HUES6 (cell line): ENCODE data around the gene B4GALT7.

Experiments
- H3K27ac ChIP-seq: 2 replicates; pipeline ENCODE4 v1.7.0; 2013; ENCODE audit warnings: low read depth, mild to moderate bottlenecking, low read length, inconsistent platforms
- H3K27me3 ChIP-seq: 2 replicates; pipeline ENCODE4 v1.6.1; 2013; ENCODE audit warnings: low read length; ENCODE audit not compliant: control insufficient read depth, insufficient read depth
- H3K36me3 ChIP-seq: 2 replicates; pipeline ENCODE4 v1.6.1; 2013; ENCODE audit warnings: low read length; ENCODE audit not compliant: control insufficient read depth, insufficient read depth
- H3K4me1 ChIP-seq: 2 replicates; pipeline ENCODE4 v1.6.1; 2013; ENCODE audit warnings: low read length; ENCODE audit not compliant: control insufficient read depth, insufficient read depth
- H3K4me3 ChIP-seq: 2 replicates; pipeline ENCODE4 v1.5.1; 2013; ENCODE audit warnings: low read depth, low read length
- H3K9ac ChIP-seq: one replicate; pipeline ENCODE4 v1.6.1; 2013; ENCODE audit warnings: mild to moderate bottlenecking, low read length
- H3K9me3 ChIP-seq: 2 replicates; pipeline ENCODE4 v1.6.1; 2013; ENCODE audit warnings: low read depth, low read length; ENCODE audit not compliant: control insufficient read depth, insufficient read depth

B4GALT7 gene

DNA sequence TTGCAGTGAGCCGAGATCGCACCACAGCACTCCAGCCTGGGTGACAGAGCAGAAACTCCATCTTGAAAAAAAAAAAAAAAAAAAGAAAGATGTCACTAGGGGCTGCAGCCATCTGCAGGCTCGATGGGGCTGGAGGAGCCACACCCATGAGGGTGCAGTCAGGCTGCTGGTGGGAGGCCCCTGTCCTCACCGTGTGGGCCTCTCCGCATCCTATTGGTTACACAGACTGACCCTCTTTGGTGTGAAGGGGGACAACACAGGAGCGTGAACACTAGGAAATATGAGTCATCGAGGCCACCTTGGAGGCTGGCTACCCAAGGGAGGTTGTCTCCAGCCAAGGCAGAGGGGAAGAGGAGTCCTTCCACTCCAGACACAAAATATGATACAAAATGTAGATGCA, 31.6 kb upstream of the B4GALT7 start:
- Histone ChIP-seq H3K4me3 (no peak overlapping the region), H3K36me3 (no peaks in the 10 kb centered on the region), H3K27ac (no peak overlapping the region), H3K27me3 (no peaks in the 10 kb centered on the region), H3K4me1 (no peaks in the 10 kb centered on the region), H3K9ac (no peak overlapping the region), H3K9me3 (no peaks in the 10 kb centered on the region)

DNA sequence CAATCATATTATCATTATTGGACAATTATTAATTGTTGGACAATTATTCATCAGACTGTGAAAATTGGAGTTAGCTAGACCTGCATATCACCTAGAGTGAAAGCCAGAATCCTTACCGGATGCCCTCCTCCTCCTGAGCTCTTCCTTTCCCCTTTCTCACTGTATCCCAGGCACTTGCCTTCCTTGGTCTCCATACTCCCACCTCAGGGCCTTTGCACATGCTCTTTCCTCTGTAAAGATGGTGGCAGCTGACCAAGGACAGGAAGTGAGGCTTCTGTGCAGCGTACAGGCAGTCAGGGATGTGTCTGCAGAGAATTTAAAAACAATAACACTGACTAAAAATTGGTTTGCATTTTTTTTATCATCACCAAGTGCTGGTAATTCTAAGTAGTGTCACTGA, 30.0 kb upstream of the B4GALT7 start:
- no peak overlapping the region for H3K9ac ChIP-seq
- H3K27ac ChIP-seq: no peak overlapping the region
- no peaks in the 10 kb centered on the region for H3K9me3 ChIP-seq
- no peaks in the 10 kb centered on the region for H3K4me1 ChIP-seq
- H3K4me3 ChIP-seq: no peak overlapping the region
- no peaks in the 10 kb centered on the region; the same call in 1 of the 2 replicates for H3K27me3 ChIP-seq
- H3K36me3 ChIP-seq: no peaks in the 10 kb centered on the region

DNA sequence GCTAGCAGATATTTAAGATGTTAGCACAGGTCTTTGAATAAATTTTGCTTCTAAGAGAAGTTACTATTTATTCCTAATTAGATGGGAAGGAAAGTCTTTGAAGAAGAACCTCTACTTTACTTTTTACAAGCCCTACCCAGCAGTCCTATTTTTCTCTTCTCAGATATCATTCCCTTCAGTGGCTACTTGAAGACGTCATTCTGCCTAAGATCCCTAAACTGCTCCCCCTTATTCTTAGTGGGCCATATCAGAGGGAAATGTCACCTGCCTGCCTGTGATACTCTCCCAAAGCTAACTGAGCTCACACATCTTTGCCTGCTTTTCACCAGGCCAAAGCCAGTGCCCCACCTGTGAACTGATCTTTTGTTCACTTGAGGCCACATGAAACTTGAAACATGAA, 24.4 kb upstream of the B4GALT7 start:
- Histone ChIP-seq H3K4me1 (no peaks in the 10 kb centered on the region), H3K9me3 (no peaks in the 10 kb centered on the region), H3K27me3 (no peaks in the 10 kb centered on the region; the same call in 1 of the 2 replicates), H3K27ac (no peak overlapping the region), H3K4me3 (no peak overlapping the region), H3K36me3 (no peaks in the 10 kb centered on the region), H3K9ac (no peak overlapping the region)

DNA sequence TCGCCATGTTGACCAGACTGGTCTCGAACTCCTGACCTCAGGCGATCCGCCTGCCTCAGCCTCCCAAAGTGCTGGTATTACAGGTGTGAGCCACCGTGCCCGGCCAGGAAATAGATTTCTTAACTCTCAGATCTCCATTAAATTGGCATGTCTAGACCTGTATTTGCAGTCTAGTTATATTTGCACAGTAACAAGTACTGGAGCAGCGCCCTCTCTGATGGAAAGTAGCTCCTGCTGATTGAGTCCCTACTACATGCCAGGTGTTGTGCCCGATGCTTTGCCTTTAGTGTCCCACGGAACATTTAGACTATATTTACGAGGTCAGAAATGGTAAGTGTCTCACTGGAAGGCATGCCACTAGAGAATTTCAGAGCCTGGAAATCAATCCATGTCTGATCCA, 23.8 kb upstream of the B4GALT7 start:
- no peaks in the 10 kb centered on the region for H3K36me3 ChIP-seq
- no peak overlapping the region for H3K27ac ChIP-seq
- H3K4me3 ChIP-seq: no peak overlapping the region
- no peaks in the 10 kb centered on the region for H3K4me1 ChIP-seq
- H3K9ac ChIP-seq: no peak overlapping the region
- no peaks in the 10 kb centered on the region; the same call in 1 of the 2 replicates for H3K27me3 ChIP-seq
- H3K9me3 ChIP-seq: no peaks in the 10 kb centered on the region

DNA sequence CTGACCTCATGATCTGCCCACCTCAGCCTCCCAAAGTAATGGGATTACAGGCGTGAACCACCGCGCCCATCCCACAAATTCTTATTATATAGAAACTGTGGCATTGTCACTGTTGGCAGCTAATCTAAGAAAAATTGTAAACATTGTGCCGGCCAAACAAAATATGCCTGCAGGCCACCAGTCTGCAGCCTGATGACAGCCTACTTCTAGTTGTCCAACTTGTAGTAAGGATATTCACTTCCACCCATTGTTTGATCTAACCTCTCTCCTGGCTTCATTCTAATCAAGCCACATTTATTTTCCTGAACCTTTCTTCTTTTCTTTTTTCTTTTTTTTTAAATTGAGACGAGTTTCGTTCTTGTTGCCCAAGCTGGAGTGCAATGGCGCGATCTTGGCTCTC, 21.6 kb upstream of the B4GALT7 start:
- H3K9ac ChIP-seq: no peak overlapping the region
- H3K36me3 ChIP-seq: no peaks in the 10 kb centered on the region
- H3K4me3 ChIP-seq: no peak overlapping the region
- H3K27me3 ChIP-seq: no peaks in the 10 kb centered on the region; the same call in 1 of the 2 replicates
- H3K9me3 ChIP-seq: no peaks in the 10 kb centered on the region
- no peak overlapping the region for H3K27ac ChIP-seq
- no peaks in the 10 kb centered on the region for H3K4me1 ChIP-seq

DNA sequence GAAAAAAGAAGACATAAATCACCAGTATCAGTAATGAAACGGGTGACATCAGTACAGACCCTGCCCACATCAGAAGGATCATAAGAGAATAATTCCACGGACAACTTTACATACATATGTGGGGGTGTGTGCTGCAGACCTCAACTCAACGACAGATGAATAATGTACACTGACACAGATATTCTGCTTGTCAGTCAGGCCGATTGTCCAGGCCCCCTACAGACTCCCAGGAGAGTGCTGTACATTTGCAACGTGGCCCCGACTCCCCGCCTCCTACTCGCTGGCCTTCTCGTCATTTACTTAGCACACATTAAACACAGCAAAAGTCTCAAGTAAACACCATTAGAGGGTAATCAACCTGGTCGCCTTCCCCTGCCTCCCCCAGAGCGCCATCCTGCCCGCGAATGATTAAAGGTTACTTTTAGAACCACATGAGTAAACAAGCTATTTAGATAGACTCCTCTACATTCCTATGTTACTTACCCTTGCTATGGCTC, 11.5 kb upstream of the B4GALT7 start:
- H3K9me3 ChIP-seq: no peaks in the 10 kb centered on the region
- no peaks in the 10 kb centered on the region for H3K4me1 ChIP-seq
- no peak overlapping the region for H3K4me3 ChIP-seq
- no peak overlapping the region for H3K9ac ChIP-seq
- H3K36me3 ChIP-seq: peaks cover 2% of the 10 kb centered on the region
- no peak overlapping the region for H3K27ac ChIP-seq
- peaks cover 32% of the 10 kb centered on the region; the same call in 1 of the 2 replicates for H3K27me3 ChIP-seq

DNA sequence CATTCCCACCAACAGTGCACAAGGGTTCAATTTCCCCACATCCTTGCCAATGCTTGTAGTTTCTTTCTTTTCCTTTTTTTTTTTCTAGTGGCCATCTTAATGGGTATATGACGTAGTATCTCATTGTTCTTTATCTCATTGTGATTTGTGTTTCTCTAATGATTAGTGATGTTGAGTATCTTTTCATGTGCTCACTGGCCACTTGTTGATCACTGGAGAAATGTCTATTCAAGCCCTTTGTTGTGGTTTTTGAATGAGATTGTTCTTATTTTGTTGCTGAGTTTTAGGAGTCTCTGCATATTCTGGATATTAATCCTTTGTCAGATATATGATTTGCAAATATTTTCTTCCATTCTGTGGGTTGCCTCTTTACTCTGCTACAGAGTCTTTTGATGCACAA, 9.5 kb upstream of the B4GALT7 start:
- Histone ChIP-seq H3K4me3 (no peak overlapping the region), H3K9me3 (no peaks in the 10 kb centered on the region), H3K4me1 (no peaks in the 10 kb centered on the region), H3K36me3 (peaks cover 21% of the 10 kb centered on the region), H3K27me3 (peaks cover 19% of the 10 kb centered on the region; the same call in 1 of the 2 replicates), H3K27ac (no peak overlapping the region), H3K9ac (no peak overlapping the region)

DNA sequence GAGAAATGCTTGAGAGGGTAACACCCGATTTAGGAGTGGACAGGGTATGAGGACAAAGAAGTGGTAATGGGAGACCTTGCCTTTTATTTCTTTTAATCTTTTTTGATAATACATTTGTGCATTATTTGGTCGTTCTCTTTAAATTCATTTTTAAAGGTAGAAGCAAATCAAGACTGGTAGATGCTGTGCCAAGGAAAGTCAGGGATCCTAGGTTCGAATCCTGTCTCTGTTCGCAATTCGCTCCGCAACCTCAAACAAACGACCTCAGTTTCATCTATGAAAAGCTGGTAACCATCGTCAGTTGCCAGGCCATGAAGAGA, 8.3 kb upstream of the B4GALT7 start:
- Histone ChIP-seq H3K9me3 (no peaks in the 10 kb centered on the region), H3K27ac (no peak overlapping the region), H3K4me3 (peak overlapping the region; percentile 100), H3K4me1 (no peaks in the 10 kb centered on the region), H3K9ac (no peak overlapping the region), H3K36me3 (peaks cover 34% of the 10 kb centered on the region), H3K27me3 (peaks cover 15% of the 10 kb centered on the region; the same call in 1 of the 2 replicates)

DNA sequence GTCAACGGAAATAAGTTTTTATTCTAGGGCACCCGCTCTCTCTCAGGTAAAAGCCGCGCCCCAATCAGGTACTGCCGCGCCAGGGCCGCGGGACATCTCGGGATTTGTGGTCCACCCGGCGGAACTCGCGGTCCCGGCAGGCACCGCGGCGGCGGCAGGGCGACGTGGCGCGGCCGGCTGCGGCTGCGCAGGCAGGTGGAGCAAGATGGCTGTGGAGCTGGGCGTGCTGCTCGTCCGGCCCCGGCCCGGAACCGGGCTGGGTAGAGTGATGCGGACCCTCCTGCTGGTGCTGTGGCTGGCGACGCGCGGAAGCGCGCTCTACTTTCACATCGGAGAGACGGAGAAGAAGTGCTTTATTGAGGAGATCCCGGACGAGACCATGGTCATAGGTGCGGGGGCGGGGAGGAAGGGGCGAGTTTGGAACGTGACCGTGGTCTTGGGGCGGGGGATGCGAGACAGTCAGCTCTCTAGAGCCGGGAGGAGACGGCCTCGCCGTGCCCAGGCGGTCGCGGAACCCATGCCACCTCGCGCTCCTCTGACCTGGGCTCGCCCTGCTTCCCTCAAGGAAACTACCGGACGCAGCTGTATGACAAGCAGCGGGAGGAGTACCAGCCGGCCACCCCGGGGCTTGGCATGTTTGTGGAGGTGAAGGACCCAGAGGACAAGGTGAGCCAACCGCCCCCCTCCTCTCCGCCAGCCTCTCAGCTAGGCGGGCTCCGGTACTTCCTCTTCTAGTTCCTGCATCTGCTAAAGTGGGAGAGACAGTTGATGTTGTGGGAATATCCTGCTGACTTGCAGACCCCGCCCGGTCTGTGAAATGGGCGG, 7.7 kb upstream of the B4GALT7 start, which contains the start of gene TMED9:
Gene TMED9 (plus strand): TSS at position 194 of the 825 bp plus-strand sequence. CDS start 12 bp downstream, at position 206.
- peaks cover 15% of the 10 kb centered on the region; the same call in 1 of the 2 replicates for H3K27me3 ChIP-seq

DNA sequence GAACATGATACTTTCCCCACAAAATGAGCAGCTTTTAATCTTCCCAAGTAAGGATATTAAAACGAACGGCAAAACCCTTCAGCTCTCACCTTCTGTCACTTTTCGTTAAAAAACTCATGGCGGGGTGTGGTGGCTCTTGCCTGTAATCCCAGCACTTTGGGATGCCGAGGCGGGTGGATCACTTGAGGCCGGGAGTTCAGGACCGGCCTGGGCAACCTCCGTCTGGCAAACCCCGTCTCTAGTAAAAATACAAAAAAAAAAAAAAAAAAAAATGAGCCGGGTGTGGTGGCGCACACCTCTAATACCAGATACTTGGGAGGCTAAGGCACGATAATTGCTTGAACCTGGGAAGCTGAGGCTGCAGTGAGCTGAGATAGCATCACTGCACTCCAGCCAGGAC, 7.0 kb upstream of the B4GALT7 start:
- H3K4me1 ChIP-seq: no peaks in the 10 kb centered on the region
- peaks cover 37% of the 10 kb centered on the region for H3K36me3 ChIP-seq
- H3K9ac ChIP-seq: peak overlapping the region; percentile 95
- peaks cover 15% of the 10 kb centered on the region; the same call in 1 of the 2 replicates for H3K27me3 ChIP-seq
- peak overlapping the region; percentile 100 for H3K4me3 ChIP-seq
- no peaks in the 10 kb centered on the region for H3K9me3 ChIP-seq
- no peak overlapping the region for H3K27ac ChIP-seq

More for the DNA sequence above, 7.7 kb upstream of the B4GALT7 start, which contains the start of gene TMED9:
- Histone ChIP-seq H3K27ac (peak within 1 kb of the TSS; percentile 83; the same call in 1 of the 2 replicates), H3K9me3 (no peaks in the 10 kb centered on the region), H3K4me3 (peak within 1 kb of the TSS; percentile 100), H3K4me1 (no peaks in the 10 kb centered on the region), H3K36me3 (peaks cover 37% of the 10 kb centered on the region), H3K9ac (peak within 1 kb of the TSS; percentile 95)

DNA sequence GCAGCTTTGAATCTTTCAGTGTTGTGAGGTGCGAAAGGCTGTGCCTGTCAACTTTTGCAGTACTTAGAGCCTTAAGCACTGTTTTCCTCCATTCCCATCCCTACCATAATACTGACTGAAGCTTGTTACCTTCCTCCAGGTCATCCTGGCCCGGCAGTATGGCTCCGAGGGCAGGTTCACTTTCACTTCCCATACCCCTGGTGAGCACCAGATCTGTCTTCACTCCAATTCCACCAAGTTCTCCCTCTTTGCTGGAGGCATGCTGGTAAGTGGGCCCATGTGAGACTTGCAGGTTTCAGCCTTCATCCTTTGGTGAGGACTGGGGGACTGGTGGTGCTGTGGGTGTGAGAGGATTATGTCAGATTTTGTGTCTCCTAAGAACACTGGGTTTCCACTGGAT, 6.4 kb upstream of the B4GALT7 start:
- H3K4me1 ChIP-seq: no peaks in the 10 kb centered on the region
- peaks cover 37% of the 10 kb centered on the region for H3K36me3 ChIP-seq
- no peak overlapping the region for H3K9ac ChIP-seq
- no peak overlapping the region for H3K27ac ChIP-seq
- peaks cover 17% of the 10 kb centered on the region for H3K27me3 ChIP-seq
- no peak overlapping the region for H3K4me3 ChIP-seq
- no peaks in the 10 kb centered on the region for H3K9me3 ChIP-seq
